ENCODE results near the gene C1orf159. TPM values are rescaled to one million over a fixed set of nuclear protein-coding genes. Genes with fewer than 3 reads are reported as not detected.

Gene C1orf159
- total and polyA plus RNA-seq, 2 of the 8 experiments (the other 6 are each of a cell fraction or from before 2014, with no cell fraction given), result 10.0 to 10.9 TPM

- no peak overlapping the region for H3K9ac ChIP-seq (replicated peaks in 1 of 4; ENCODE audit: extremely low read depth in 1 of 4, low read depth in 3 of 4, low read length in 3 of 4)
- no peak overlapping the region for H4K91ac ChIP-seq (replicated peaks; ENCODE audit: insufficient read length, low read length)
- H3K36me3 ChIP-seq (ENCODE audit: control insufficient read depth in 2 of 4, insufficient read depth in 4 of 4, low read length in 3 of 4), result no peaks in the 10 kb centered on the region
- FAIRE-seq (no peak), DNase-seq (ENCODE audit: low read depth in 1 of 2, low spot score in 2 of 2) (no peak)
- H2BK20ac ChIP-seq (ENCODE audit: low read length), result no peak overlapping the region
- no peak overlapping the region for H2BK12ac ChIP-seq (ENCODE audit: low read depth, low read length)
- no peak overlapping the region for H4K5ac ChIP-seq (ENCODE audit: insufficient read length, low read depth, low read length)
- H3K4me2 ChIP-seq (ENCODE audit: insufficient read depth in 1 of 2, low read depth in 2 of 2, low read length in 2 of 2), result no peak overlapping the region
- POLR2A ChIA-PET (ENCODE audit: partially characterized antibody), result interaction anchor here (0.6 kb wide), 1 partner anchor 10 kb away, joined by 3 read pairs; no protein-coding TSS in a partner anchor
- H2AK5ac ChIP-seq (ENCODE audit: low read depth, low read length), result no peak overlapping the region
- H2AFZ ChIP-seq (ENCODE audit: low read length), result no peak overlapping the region
- WGBS, 2 experiments (ENCODE audit: extremely low coverage in 1 of 2, insufficient coverage in 1 of 2, insufficient read length in 1 of 2, insufficient replicate concordance in 2 of 2, low coverage in 1 of 2, low lambda C conversion rate in 2 of 2, missing lambda C conversion rate in 1 of 2), result 92% methylated on average over 11 of the region's 11 CpGs; no CpG with 5 or more reads in 1 of the 2 experiments
- H3K9me3 ChIP-seq (ENCODE audit: insufficient read depth in 2 of 2, low read depth in 1 of 2, low read length in 1 of 2), result peaks cover 7 to 16% of the 10 kb centered on the region in 2 experiments
- no peak overlapping the region for H2BK15ac ChIP-seq (ENCODE audit: low read length)
- H3K23me2 ChIP-seq (ENCODE audit: low read depth, low read length), result no peaks in the 10 kb centered on the region
- H2BK120ac ChIP-seq (replicated peaks; ENCODE audit: low read depth, low read length), result no peak overlapping the region
- H4K8ac ChIP-seq (ENCODE audit: extremely low read depth, insufficient read depth, low read length), result no peak overlapping the region
- no peak overlapping the region for H3K27ac ChIP-seq (ENCODE audit: low read depth, low read length)
- H3K23ac ChIP-seq (ENCODE audit: insufficient read length), result no peak overlapping the region
- no peak overlapping the region for H3K4ac ChIP-seq (replicated peaks; ENCODE audit: insufficient read length, low read depth, low read length)
- H3K18ac ChIP-seq (ENCODE audit: extremely low read depth, low read length), result no peak overlapping the region
- CTCF ChIA-PET (ENCODE audit: partially characterized antibody), result no interaction called here
- no peak overlapping the region for H3K4me3 ChIP-seq (ENCODE audit: extremely low read depth in 1 of 4, insufficient read depth in 2 of 4, low read depth in 3 of 4, low read length in 4 of 4)
- no peak overlapping the region for H3K56ac ChIP-seq (replicated peaks; ENCODE audit: insufficient read length, low read depth, low read length)
- H3K27me3 ChIP-seq (replicated peaks in 1 of 4; ENCODE audit: control insufficient read depth in 3 of 4, extremely low read depth in 1 of 4, insufficient read depth in 3 of 4, low read length in 3 of 4), result no peaks in the 10 kb centered on the region
- no peaks in the 10 kb centered on the region for H3K4me1 ChIP-seq (replicated peaks in 1 of 4; ENCODE audit: control insufficient read depth in 3 of 4, insufficient read depth in 4 of 4, low read length in 3 of 4)
- peaks cover 2% of the 10 kb centered on the region; the same call in 1 of the 2 replicates for H3K79me1 ChIP-seq (ENCODE audit: low read depth, low read length)
- no peaks in the 10 kb centered on the region; a peak in 1 of 4 replicates for H3K79me2 ChIP-seq (ENCODE audit: control insufficient read depth in 1 of 2, insufficient read depth in 2 of 2, low read length in 2 of 2)
- no peaks in the 10 kb centered on the region for H4K20me1 ChIP-seq (replicated peaks in 1 of 2; ENCODE audit: control insufficient read depth in 1 of 2, insufficient read depth in 2 of 2, low read length in 2 of 2)
- H2BK5ac ChIP-seq (ENCODE audit: low read depth, low read length), result no peak overlapping the region
- H3K14ac ChIP-seq (ENCODE audit: insufficient read length), result no peak overlapping the region
- TF ChIP-seq JUND (IDR thresholded peaks at IDR 0.05; ENCODE audit: low read length) (no peak), CBX5 (IDR thresholded peaks at IDR 0.05; ENCODE audit: low read depth, low read length) (no peak), SAP30 (IDR thresholded peaks at IDR 0.05; ENCODE audit: insufficient read depth, insufficient replicate concordance, low read length) (no peak), KDM4A (IDR thresholded peaks at IDR 0.05; ENCODE audit: low read depth, low read length, severe bottlenecking) (no peak), CEBPB (IDR thresholded peaks at IDR 0.05; ENCODE audit: low read depth, low read length) (no peak), CREB1 (IDR thresholded peaks at IDR 0.05) (no peak), BCL11A (IDR thresholded peaks at IDR 0.05; ENCODE audit: low read depth in 2 of 2, low read length in 2 of 2) (no peak), RAD21 (IDR thresholded peaks at IDR 0.05 in 1 of 2, conservative IDR thresholded peaks at IDR 0.05 in 1 of 2; ENCODE audit: low read depth in 2 of 2, low read length in 2 of 2) (no peak), CHD2 (IDR thresholded peaks at IDR 0.05; ENCODE audit: low read length) (no peak), E2F6 (IDR thresholded peaks at IDR 0.05) (no peak), NRF1 (IDR thresholded peaks at IDR 0.05; ENCODE audit: low read depth, low read length) (no peak), SUZ12 (IDR thresholded peaks at IDR 0.05; ENCODE audit: low read length) (no peak), SRF (IDR thresholded peaks at IDR 0.05; ENCODE audit: low read depth, low read length) (no peak), CTBP2 (IDR thresholded peaks at IDR 0.05; ENCODE audit: borderline replicate concordance, insufficient read depth, insufficient read length, low read length) (no peak)
Observed at GRCh38 chr1:1100296-1100695, 15.6 kb downstream of the C1orf159 start.

Measured in H1 (cell line).